Measurements from ENCODE around the gene ADORA2A.

Gene ADORA2A

DNA sequence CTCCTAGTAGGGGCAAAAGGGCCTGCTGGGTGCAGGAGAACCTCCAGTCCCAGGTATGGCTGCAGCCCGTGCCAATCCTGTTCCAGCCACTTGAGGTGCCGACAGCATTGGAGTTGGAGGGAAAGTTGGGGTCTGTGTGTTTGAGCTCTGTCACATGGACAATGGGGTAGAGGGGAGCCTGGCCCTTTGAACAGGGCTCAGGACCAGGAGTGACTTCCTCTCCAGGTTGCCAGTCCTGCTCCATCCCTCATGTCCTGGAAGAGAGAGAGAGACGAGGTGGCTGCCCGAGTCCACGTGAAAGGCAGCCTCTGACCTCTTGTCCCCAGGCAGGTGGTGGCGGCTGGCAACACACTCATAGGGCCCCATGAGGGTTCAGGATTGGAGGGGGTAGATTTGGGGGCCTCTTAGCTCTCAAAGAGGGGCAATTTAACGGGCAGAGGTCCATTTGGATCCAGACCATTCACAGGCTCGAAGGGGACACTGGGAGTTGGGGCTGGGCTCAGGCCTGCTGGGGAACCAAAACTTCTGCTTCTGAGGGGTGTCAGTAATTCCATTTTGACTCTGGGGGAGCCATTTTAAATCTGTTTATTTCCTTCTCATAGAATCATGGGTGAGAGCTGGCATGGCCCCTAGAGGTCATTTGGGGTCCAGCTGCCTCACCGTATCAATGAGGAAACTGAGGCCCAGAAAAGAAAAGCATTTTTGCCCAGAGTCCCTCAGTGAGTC lies 4.1 kb downstream of the ADORA2A start:
- no peaks in the 10 kb centered on the region for H3K36me3 ChIP-seq
- H3K4me1 ChIP-seq = peaks cover 49% of the 10 kb centered on the region
- TF ChIP-seq, protein P1, sequence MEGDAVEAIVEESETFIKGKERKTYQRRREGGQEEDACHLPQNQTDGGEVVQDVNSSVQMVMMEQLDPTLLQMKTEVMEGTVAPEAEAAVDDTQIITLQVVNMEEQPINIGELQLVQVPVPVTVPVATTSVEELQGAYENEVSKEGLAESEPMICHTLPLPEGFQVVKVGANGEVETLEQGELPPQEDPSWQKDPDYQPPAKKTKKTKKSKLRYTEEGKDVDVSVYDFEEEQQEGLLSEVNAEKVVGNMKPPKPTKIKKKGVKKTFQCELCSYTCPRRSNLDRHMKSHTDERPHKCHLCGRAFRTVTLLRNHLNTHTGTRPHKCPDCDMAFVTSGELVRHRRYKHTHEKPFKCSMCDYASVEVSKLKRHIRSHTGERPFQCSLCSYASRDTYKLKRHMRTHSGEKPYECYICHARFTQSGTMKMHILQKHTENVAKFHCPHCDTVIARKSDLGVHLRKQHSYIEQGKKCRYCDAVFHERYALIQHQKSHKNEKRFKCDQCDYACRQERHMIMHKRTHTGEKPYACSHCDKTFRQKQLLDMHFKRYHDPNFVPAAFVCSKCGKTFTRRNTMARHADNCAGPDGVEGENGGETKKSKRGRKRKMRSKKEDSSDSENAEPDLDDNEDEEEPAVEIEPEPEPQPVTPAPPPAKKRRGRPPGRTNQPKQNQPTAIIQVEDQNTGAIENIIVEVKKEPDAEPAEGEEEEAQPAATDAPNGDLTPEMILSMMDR (IDR thresholded peaks at IDR 0.05; ENCODE audit: low read depth, low read length) = no peak
- no peaks in the 10 kb centered on the region for H3K27me3 ChIP-seq
- no peak for DNase-seq
- H3K4me3 ChIP-seq (ENCODE audit: low read depth, low read length) = no peak overlapping the region
- H3K9me3 ChIP-seq = no peaks in the 10 kb centered on the region

DNA sequence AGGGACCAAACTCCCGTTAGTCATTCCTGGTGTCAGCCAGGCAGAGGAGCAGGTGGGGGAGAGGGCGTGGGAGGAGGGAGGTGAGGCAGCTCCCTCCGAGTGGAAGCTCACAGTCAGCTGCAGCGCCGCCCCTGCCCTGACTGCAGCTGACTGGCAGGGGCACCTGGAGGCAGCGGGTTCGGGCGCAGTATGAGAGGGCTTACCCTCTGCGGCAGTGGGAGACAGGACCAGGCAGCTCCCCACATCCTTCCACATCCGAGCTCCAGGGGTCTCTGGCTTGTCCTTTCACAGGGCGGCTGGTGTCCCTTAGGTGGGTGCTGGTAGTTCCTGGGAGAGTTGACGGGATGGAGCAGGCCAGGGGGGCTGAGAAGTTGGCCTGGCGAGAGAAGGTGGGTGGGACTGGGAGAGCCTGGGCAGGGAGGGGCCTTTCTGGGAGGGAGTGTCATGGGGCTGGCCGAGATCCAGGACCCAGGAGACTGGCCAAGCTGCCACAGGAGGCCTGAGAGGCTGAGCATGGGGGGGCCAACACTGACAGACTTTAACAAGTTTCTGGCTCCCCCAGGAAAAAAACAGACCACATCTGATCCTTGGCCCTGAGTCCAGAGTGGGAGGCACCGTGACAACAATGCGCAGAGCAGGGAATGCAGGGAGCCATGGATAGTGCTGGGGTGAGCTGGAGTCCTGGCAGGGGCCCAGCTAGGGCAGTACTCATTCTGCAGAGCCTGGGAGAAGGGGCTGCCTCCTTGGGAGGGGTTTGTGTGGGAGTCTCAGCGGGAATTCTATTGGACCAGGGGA lies 4.9 kb downstream of the ADORA2A start:
- peaks cover 49% of the 10 kb centered on the region for H3K4me1 ChIP-seq
- H3K36me3 ChIP-seq = no peaks in the 10 kb centered on the region
- DNase-seq = peak; percentile 71
- peak overlapping the region; percentile 19; the same call in 1 of the 2 replicates for H3K4me3 ChIP-seq (ENCODE audit: low read depth, low read length)
- TF ChIP-seq, protein P1 (IDR thresholded peaks at IDR 0.05; ENCODE audit: low read depth, low read length) = no peak; the same call in 1 of the 2 replicates
- H3K9me3 ChIP-seq = no peaks in the 10 kb centered on the region
- no peaks in the 10 kb centered on the region for H3K27me3 ChIP-seq

DNA sequence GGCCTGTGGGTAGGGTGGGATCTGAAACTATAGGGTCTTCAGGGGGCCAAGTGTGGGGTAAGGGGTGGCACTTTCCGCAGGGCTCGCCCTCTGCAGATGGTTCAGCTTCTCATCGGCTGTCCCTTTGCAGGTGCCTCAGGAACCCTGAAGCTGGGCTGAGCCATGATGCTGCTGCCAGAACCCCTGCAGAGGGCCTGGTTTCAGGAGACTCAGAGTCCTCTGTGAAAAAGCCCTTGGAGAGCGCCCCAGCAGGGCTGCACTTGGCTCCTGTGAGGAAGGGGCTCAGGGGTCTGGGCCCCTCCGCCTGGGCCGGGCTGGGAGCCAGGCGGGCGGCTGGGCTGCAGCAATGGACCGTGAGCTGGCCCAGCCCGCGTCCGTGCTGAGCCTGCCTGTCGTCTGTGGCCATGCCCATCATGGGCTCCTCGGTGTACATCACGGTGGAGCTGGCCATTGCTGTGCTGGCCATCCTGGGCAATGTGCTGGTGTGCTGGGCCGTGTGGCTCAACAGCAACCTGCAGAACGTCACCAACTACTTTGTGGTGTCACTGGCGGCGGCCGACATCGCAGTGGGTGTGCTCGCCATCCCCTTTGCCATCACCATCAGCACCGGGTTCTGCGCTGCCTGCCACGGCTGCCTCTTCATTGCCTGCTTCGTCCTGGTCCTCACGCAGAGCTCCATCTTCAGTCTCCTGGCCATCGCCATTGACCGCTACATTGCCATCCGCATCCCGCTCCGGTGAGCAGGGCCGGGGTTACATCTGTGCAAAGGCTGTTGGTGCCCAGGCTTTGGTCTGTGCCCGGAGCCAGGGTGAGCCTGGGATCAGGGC lies 5.8 kb downstream of the ADORA2A start:
- Histone ChIP-seq H3K4me1 (peaks cover 48% of the 10 kb centered on the region), H3K9me3 (no peaks in the 10 kb centered on the region), H3K36me3 (no peaks in the 10 kb centered on the region), H3K4me3 (ENCODE audit: low read depth, low read length) (no peak overlapping the region), H3K27me3 (no peaks in the 10 kb centered on the region)
- DNase-seq = no peak
- TF ChIP-seq, protein P1 (IDR thresholded peaks at IDR 0.05; ENCODE audit: low read depth, low read length) = no peak

DNA sequence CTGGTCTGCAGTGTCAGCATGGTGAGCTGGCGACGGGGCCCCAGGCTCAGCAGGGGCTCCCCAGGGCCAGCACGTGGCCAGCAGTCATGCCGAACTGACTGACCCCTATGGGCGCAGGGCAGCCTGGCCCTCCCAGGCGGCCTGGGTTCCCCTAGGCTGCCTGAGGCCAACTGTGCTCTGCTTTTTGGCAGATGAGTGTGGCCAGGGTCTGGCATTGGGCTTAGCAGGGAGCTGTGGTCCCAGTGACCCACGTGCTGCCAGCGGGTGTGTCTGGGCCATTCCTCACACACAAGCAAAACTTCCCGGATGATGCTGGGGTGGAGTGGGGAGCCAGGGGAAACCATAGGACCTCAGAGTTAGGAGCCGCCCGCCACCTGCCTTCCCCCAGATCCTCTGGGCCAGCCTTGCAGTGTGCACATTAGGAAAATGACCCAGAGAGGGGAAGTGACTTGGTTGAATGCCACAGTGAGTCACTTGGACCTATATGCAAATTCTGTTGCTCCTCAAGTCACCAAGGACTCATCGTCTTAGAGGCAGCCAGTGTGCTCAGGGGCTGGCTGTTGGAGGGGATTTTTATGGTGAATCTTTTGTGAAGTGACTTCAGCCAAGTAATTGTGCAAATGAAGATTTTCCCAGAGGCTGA lies 6.5 kb downstream of the ADORA2A start:
- TF ChIP-seq, protein P1 (IDR thresholded peaks at IDR 0.05; ENCODE audit: low read depth, low read length) = no peak
- peaks cover 46% of the 10 kb centered on the region for H3K4me1 ChIP-seq
- no peak for DNase-seq
- H3K9me3 ChIP-seq = no peaks in the 10 kb centered on the region
- no peak overlapping the region for H3K4me3 ChIP-seq (ENCODE audit: low read depth, low read length)
- no peaks in the 10 kb centered on the region for H3K27me3 ChIP-seq
- H3K36me3 ChIP-seq = no peaks in the 10 kb centered on the region

DNA sequence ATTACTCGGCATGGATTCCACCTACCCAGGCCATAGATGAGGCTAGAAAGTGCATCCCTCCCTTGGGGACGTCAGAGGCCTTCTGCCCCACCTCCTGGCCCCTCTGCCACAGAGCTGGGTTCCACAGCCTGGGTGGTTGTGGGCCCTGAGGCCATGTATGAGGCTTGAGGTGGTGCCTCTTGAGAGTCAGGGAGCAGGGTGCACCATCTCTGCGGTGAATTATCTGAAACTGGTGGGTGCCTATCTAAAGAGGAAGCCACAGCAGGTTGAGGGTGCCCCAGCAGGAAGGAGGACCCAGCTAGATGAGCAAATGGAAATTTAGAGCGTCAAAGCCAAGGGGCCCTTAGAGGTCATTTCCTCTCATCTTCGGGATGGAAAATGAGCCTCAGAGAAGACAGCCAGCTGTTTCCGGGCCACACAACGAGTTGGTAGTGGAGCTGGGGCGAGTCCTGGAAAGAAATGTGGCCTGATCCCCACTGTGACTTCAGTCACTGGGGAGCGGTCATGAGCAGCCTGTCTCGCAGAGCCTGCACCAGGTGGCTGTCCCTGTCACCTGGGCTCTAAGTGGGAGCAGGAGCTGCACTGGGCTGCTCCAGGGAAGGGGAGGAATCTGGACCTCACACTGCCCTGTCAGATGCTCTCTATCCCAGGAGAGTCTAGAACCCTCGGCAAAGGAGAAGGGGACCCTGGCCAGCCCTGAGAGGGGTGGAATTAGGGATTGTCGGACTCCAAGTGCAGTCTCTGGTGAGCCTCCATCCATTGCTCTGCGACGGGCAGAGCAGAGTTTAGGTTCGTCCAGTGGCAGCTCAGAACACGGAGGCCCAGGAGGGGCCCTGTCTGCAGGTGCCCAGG lies 7.3 kb downstream of the ADORA2A start:
- no peak for DNase-seq
- H3K9me3 ChIP-seq = no peaks in the 10 kb centered on the region
- TF ChIP-seq, protein P1 (IDR thresholded peaks at IDR 0.05; ENCODE audit: low read depth, low read length) = no peak
- H3K36me3 ChIP-seq = no peaks in the 10 kb centered on the region
- H3K4me1 ChIP-seq = peaks cover 40% of the 10 kb centered on the region
- H3K4me3 ChIP-seq (ENCODE audit: low read depth, low read length) = no peak overlapping the region
- no peaks in the 10 kb centered on the region for H3K27me3 ChIP-seq

All from BE2C (cell line).